Vagina (tissue), 2 donors: ENCODE results near the gene FGFR3. TPM values are rescaled to one million over a fixed set of nuclear protein-coding genes. Genes with fewer than 3 reads are reported as not detected.

Source experiments
- DNase-seq, 2 donors: peaks; one replicate each; pipeline ENCODE4 v3.0.0-alpha.2; 2017; ENCODE audit errors: extremely low spot score in 2 of 2
- H3K27ac ChIP-seq: fragments of 200-600 bp; sonication (generic); one replicate; pipeline ENCODE4 v1.5.1; 2019
- H3K27me3 ChIP-seq: fragments of 200-600 bp; sonication (generic); one replicate; pipeline ENCODE4 v1.5.1; 2019
- H3K36me3 ChIP-seq, 2 donors: fragments of 200-600 bp; sonication (generic); one replicate each; pipeline ENCODE4 v1.5.1; 2017 to 2019
- H3K4me1 ChIP-seq: fragments of 200-600 bp; sonication (generic); one replicate; pipeline ENCODE4 v1.5.1; 2019
- H3K4me3 ChIP-seq, 2 donors: fragments of 200-600 bp; sonication (generic); 1 replicate in 1 of 2; 2 replicates in 1 of 2; pipeline ENCODE4 v1.5.1; 2016 to 2019
- H3K9me3 ChIP-seq: fragments of 200-600 bp; sonication (generic); one replicate; pipeline ENCODE4 v1.5.1; 2019
- POLR2A ChIP-seq, 2 donors: fragments of 450-650 bp; IDR thresholded peaks; one replicate each; pipeline ENCODE4 v1.6.1; 2017; ENCODE audit warnings: antibody characterized with exemption in 2 of 2, mild to moderate bottlenecking in 2 of 2, moderate library complexity in 2 of 2
- POLR2AphosphoS5 ChIP-seq, 2 donors: sonication (generic); formaldehyde crosslinking; IDR thresholded peaks; one replicate each; pipeline ENCODE4 v1.9.0; 2017; ENCODE audit warnings: antibody characterized with exemption in 2 of 2, mild to moderate bottlenecking in 2 of 2, low read depth in 1 of 2; ENCODE audit not compliant: insufficient read depth in 1 of 2
- intact Hi-C: fragments of 100-400 bp; cut with DNase I; formaldehyde crosslinking; loops from one replicate; pipeline ENCODE4 v1.15.1; 2023
- total RNA-seq: library from RNA; depleted of rRNA; stranded (reverse); fragments of >200 nt; gene quantifications from one replicate; pipeline ENCODE4 v1.2.3, GENCODE V29; 2016
- TF ChIP-seq, protein P1 (sequence below), 3 experiments: fragments of 450-650 bp in 2 of 3; fragments of 200-600 bp in 1 of 3; sonication (generic) in 1 of 3; IDR thresholded peaks; one replicate each; pipeline ENCODE4 v1.5.1; 2017 to 2019; ENCODE audit warnings: antibody characterized with exemption in 3 of 3, mild to moderate bottlenecking in 2 of 3, moderate library complexity in 2 of 3

The FGFR3 gene
- total RNA-seq, 1 donor from 2014 or later: 96.5 TPM

DNA sequence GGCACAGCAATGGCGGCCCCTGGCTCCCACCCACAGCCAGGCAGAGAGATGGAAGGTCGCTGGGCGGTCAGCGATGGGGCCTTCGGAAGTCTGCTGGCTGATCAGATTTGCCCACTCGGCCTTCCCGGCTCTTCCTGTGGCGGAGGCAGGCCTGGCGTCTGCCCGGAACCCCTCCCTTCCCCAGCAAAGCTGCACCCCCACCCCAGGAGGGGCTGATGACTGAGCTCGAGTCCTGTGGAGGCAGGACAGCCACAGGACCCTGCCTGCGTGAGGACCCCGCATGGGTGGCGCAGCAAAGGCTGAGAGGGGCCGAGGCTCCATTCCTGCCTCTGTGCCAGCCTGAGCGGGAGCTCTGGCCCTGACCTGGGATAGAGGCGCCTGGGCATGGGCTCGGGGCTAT lies 37.0 kb upstream of the FGFR3 start:
- H3K27ac ChIP-seq: peak overlapping the region; percentile 27
- no peaks in the 10 kb centered on the region for H3K9me3 ChIP-seq
- intact Hi-C loops: no loop called here
- TF ChIP-seq POLR2A (IDR thresholded peaks at IDR 0.05): no peak
- TF ChIP-seq, protein P1, sequence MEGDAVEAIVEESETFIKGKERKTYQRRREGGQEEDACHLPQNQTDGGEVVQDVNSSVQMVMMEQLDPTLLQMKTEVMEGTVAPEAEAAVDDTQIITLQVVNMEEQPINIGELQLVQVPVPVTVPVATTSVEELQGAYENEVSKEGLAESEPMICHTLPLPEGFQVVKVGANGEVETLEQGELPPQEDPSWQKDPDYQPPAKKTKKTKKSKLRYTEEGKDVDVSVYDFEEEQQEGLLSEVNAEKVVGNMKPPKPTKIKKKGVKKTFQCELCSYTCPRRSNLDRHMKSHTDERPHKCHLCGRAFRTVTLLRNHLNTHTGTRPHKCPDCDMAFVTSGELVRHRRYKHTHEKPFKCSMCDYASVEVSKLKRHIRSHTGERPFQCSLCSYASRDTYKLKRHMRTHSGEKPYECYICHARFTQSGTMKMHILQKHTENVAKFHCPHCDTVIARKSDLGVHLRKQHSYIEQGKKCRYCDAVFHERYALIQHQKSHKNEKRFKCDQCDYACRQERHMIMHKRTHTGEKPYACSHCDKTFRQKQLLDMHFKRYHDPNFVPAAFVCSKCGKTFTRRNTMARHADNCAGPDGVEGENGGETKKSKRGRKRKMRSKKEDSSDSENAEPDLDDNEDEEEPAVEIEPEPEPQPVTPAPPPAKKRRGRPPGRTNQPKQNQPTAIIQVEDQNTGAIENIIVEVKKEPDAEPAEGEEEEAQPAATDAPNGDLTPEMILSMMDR (IDR thresholded peaks at IDR 0.05): no peak
- no peak for TF ChIP-seq POLR2AphosphoS5 (IDR thresholded peaks at IDR 0.05; ENCODE audit: insufficient read depth in 1 of 2, low read depth in 1 of 2)
- no peaks in the 10 kb centered on the region for H3K27me3 ChIP-seq
- DNase-seq: no peak
- peaks cover 74% of the 10 kb centered on the region for H3K4me1 ChIP-seq
- H3K4me3 ChIP-seq: no peak overlapping the region
- no peaks in the 10 kb centered on the region for H3K36me3 ChIP-seq

DNA sequence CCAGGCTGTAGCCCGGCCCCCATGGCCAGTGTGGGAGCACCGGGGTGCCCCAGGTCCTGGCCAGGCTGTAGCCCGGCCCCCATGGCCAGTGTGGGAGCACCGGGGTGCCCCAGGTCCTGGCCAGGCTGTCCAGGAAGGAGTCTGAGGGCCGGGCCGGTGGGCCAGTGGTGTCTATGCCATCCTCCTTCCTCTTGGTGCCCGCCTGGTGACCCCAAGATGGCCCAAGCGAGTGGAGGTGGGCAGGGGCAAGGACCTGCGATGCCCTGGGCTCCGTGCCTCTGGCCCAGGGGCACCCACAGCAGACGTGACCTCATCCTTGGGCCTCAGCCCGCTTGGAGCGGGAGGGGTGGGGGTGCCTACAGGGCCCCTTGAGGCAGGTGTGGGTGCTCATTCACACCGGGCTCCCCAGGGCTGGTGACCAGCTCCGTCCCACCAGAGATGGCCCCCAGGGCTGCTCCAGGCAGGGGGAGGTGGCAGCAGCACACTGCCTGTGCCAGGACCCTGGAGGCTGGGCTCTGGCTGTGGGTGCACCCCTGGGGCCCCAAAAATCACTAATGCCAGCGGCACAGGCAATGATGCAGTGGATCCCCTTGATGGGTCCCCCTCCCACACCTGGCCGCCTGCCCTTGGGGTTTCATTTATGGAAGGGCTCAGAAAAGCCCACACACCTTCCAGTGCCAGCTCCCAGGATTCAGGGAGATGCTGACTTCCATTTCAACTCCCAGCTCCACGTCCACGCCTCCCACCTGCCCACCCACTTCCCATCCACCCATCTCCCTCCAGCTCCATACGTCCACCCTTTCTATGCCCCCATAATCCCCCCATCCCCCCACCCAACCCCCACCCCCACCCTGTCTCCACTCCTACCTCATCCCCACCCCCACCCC lies 36.0 kb upstream of the FGFR3 start:
- no peaks in the 10 kb centered on the region for H3K9me3 ChIP-seq
- no peaks in the 10 kb centered on the region for H3K36me3 ChIP-seq
- H3K27ac ChIP-seq: no peak overlapping the region
- TF ChIP-seq, protein P1 (IDR thresholded peaks at IDR 0.05): no peak
- TF ChIP-seq POLR2A (IDR thresholded peaks at IDR 0.05) (no peak), POLR2AphosphoS5 (IDR thresholded peaks at IDR 0.05; ENCODE audit: insufficient read depth in 1 of 2, low read depth in 1 of 2) (no peak)
- no peak for DNase-seq
- H3K4me1 ChIP-seq: peaks cover 64% of the 10 kb centered on the region
- intact Hi-C loops: no loop called here
- no peaks in the 10 kb centered on the region for H3K27me3 ChIP-seq
- H3K4me3 ChIP-seq: no peak overlapping the region

DNA sequence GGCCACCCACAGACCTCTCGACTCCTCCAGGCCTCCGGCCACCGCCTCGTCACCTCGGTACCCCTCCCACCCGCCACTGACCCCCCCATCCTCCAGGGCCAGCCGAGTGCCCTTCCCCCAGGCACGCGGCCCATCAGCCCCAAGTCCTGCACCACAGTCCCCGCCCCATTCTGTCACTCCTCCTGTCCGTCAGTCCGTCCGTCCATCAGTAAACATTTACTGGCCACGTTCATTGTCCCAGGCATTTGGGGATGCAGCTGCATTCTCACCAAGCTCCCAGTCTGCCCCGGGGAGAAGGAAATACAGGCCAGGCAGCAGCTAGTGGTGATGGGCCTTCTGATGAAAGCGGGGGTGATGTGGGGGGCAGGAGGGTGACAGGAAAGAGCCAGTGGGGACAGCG lies 35.3 kb upstream of the FGFR3 start:
- H3K4me3 ChIP-seq: no peak overlapping the region
- TF ChIP-seq, protein P1 (IDR thresholded peaks at IDR 0.05): no peak
- no peak for TF ChIP-seq POLR2AphosphoS5 (IDR thresholded peaks at IDR 0.05; ENCODE audit: insufficient read depth in 1 of 2, low read depth in 1 of 2)
- TF ChIP-seq POLR2A (IDR thresholded peaks at IDR 0.05): no peak
- H3K36me3 ChIP-seq: no peaks in the 10 kb centered on the region
- H3K27ac ChIP-seq: peak overlapping the region; percentile 61
- no peaks in the 10 kb centered on the region for H3K9me3 ChIP-seq
- intact Hi-C loops: no loop called here
- H3K4me1 ChIP-seq: peaks cover 57% of the 10 kb centered on the region
- no peaks in the 10 kb centered on the region for H3K27me3 ChIP-seq
- DNase-seq: no peak

DNA sequence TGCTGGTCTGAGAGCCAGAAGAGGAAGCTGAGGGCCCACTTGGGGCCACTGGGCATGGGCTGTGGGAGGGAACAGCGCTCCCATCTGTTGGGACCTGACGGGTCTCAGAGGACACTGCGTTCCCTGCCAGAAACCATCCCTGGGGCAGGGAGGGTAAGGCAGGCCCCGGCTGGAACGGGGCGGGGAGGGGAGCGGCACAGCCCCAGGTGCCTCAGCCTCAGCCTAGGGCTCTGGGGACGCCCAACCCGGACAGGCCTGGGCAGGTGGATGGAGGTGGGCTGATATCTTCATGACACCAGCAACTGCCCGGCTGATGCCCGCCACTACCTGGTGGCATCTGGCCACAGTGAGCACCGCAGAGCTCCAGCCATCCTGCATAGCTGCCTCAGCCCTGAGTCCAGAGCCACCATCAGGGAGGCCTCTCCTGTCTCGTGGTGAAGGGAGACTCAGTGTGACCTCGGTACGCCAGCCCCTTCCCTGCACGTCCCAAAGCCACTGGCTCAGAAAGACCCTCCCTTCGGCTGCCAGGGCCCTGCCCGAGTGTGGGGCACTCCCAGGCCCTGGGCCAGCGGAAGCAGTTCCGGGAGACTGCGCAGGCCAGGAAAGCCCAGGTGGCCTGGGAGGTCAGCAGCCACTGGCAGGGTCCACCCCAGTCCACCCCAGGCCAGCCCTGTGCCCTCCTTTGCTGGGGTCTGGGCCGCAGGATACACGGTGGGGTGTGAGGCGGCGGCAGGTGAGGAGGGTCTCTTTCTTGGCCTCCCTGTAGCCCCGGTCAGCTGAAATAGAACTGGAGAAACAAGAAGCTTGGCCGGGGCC lies 34.6 kb upstream of the FGFR3 start:
- intact Hi-C loops: no loop called here
- H3K36me3 ChIP-seq: no peaks in the 10 kb centered on the region
- H3K27ac ChIP-seq: peak overlapping the region; percentile 61
- DNase-seq: no peak
- TF ChIP-seq POLR2A (IDR thresholded peaks at IDR 0.05) (no peak), POLR2AphosphoS5 (IDR thresholded peaks at IDR 0.05; ENCODE audit: insufficient read depth in 1 of 2, low read depth in 1 of 2) (peak in 1 of 2 donors; percentile 45)
- no peaks in the 10 kb centered on the region for H3K9me3 ChIP-seq
- H3K4me1 ChIP-seq: peaks cover 55% of the 10 kb centered on the region
- H3K27me3 ChIP-seq: no peaks in the 10 kb centered on the region
- no peak overlapping the region for H3K4me3 ChIP-seq

DNA sequence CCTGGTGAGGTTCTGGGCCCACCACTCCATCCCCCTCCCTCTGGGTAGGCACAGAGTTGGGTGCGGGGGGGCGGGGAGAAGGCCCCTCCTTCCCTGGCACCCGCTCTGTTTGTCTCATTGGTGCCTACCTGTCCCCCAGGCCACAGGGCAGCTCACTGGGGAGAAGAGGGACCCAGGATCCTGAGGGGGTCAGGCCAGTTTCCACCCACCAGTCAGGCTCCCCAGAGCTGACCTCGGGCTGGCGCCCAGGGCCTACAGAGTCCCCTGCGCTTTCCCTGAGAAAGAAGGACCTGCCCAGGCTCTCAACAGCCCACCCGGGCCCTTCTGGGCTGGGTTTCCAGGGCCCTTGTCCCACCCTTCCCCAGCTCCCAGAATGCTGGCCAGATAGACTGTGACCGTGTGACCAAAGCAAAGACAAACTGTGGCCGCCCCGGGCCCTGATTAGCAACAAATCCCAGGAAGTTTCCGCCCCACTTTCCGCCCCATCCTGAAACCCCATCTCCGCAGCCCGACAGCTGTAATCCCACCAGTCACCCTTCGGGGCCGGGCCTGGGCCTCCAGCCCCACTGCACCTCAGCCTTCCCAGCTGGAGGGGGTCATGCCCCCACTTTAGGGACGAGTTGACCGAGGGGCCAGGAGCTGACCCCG lies 33.8 kb upstream of the FGFR3 start:
- Histone ChIP-seq H3K27me3 (no peaks in the 10 kb centered on the region), H3K4me3 (no peak overlapping the region), H3K9me3 (no peaks in the 10 kb centered on the region), H3K4me1 (peaks cover 55% of the 10 kb centered on the region), H3K36me3 (no peaks in the 10 kb centered on the region), H3K27ac (peak overlapping the region; percentile 61)
- TF ChIP-seq POLR2A (IDR thresholded peaks at IDR 0.05): no peak
- TF ChIP-seq, protein P1 (IDR thresholded peaks at IDR 0.05): no peak
- TF ChIP-seq POLR2AphosphoS5 (IDR thresholded peaks at IDR 0.05; ENCODE audit: insufficient read depth in 1 of 2, low read depth in 1 of 2): no peak
- intact Hi-C loops: no loop called here
- no peak for DNase-seq
